Gastrocnemius medialis (tissue), 4 donors: ENCODE results near the gene CIDEB. TPM values are rescaled to one million over a fixed set of nuclear protein-coding genes. Genes with fewer than 3 reads are reported as not detected.

Source experiments
- ATAC-seq, 2 donors: fragments of 150-250 bp; one replicate each; pipeline ENCODE4 v1.9.1; 2016
- DNase-seq, 2 donors: peaks; one replicate each; pipeline ENCODE4 v3.0.0-alpha.2; 2019
- H3K27ac ChIP-seq, 4 donors: fragments of 200-600 bp; sonication (generic); 1 replicate in 1 of 4; 2 replicates in 3 of 4; pipeline ENCODE4 v1.5.1; 2016 to 2018; ENCODE audit warnings: mild to moderate bottlenecking in 2 of 4, moderate library complexity in 1 of 4
- H3K27me3 ChIP-seq, 3 donors: fragments of 200-600 bp; sonication (generic) in 2 of 3; 1 replicate in 1 of 3; 2 replicates in 2 of 3; pipeline versions ENCODE4 v1.5.1 to v1.6.0; 2016 to 2019; ENCODE audit warnings: mild to moderate bottlenecking in 1 of 3, moderate library complexity in 1 of 3
- H3K36me3 ChIP-seq, 2 donors: fragments of 200-600 bp; sonication (generic) in 1 of 2; one replicate each; pipeline ENCODE4 v1.5.1; 2017 to 2018
- H3K4me1 ChIP-seq, 2 donors: fragments of 200-600 bp; sonication (generic) in 1 of 2; one replicate each; pipeline ENCODE4 v1.5.1; 2016 to 2017; ENCODE audit warnings: mild to moderate bottlenecking in 2 of 2
- H3K4me3 ChIP-seq, 4 donors: fragments of 200-600 bp; sonication (generic) in 3 of 4; 1 replicate in 1 of 4; 2 replicates in 3 of 4; pipeline ENCODE4 v1.5.1; 2016 to 2019; ENCODE audit warnings: mild to moderate bottlenecking in 2 of 4
- H3K9me3 ChIP-seq, 3 donors: fragments of 200-600 bp; sonication (generic) in 2 of 3; 1 replicate in 1 of 3; 2 replicates in 2 of 3; pipeline ENCODE4 v1.5.1; 2016 to 2019
- CTCF ChIP-seq, 5 experiments: fragments of 450-650 bp in 3 of 5; fragments of 200-600 bp in 2 of 5; sonication (generic) in 2 of 5; IDR thresholded peaks in 4 of 5; conservative IDR thresholded peaks in 1 of 5; 1 replicate in 4 of 5; 2 replicates in 1 of 5; pipeline ENCODE4 v1.5.1; 2016 to 2019; ENCODE audit warnings: antibody characterized with exemption in 5 of 5, mild to moderate bottlenecking in 3 of 5, moderate library complexity in 3 of 5
- POLR2A ChIP-seq, 2 donors: fragments of 450-650 bp; IDR thresholded peaks; one replicate each; pipeline ENCODE4 v1.6.1; 2017; ENCODE audit warnings: antibody characterized with exemption in 2 of 2, mild to moderate bottlenecking in 2 of 2, moderate library complexity in 2 of 2
- in situ Hi-C, 4 donors: fragments of 200-750 bp; cut with MboI; loops; one replicate each; pipeline versions ENCODE4 v1.15.0 to v1.8.0; 2017; ENCODE audit warnings: low sequenced_read_pairs in 4 of 4
- intact Hi-C: fragments of 100-400 bp; cut with DNase I; formaldehyde crosslinking; loops from one replicate; pipeline ENCODE4 v1.15.1; 2023; ENCODE audit warnings: low total_unique reads
- total RNA-seq, 4 donors: library from RNA; depleted of rRNA; stranded (reverse); fragments of >200 nt; gene quantifications; one replicate each; pipeline versions ENCODE4 v1.1.0 to v1.2.3, GENCODE V29; 2016

CIDEB gene
- total RNA-seq, 4 donors from 2014 or later, result 0.39 to 1.5 (median 0.88) TPM

GRCh38 chr14:24351517-24351916 lies 43.7 kb upstream of the CIDEB start:
- Histone ChIP-seq H3K27me3 (peaks cover 0 to 14% (median 9%) of the 10 kb centered on the region in 3 donors), H3K36me3 (no peaks in the 10 kb centered on the region), H3K4me1 (no peaks in the 10 kb centered on the region), H3K9me3 (no peaks in the 10 kb centered on the region), H3K4me3 (no peak overlapping the region), H3K27ac (no peak overlapping the region)
- in situ Hi-C loops, result no loop called here
- no peak for TF ChIP-seq POLR2A (IDR thresholded peaks at IDR 0.05)
- TF ChIP-seq CTCF (IDR thresholded peaks at IDR 0.05 in 4 of 5, conservative IDR thresholded peaks at IDR 0.05 in 1 of 5), result no peak
- ATAC-seq (no peak), DNase-seq (no peak)
- intact Hi-C loops, result no loop called here

- H3K9me3 ChIP-seq, result no peaks in the 10 kb centered on the region
- no peak overlapping the region for H3K4me3 ChIP-seq
- intact Hi-C loops (no loop called here), in situ Hi-C loops (no loop called here)
- H3K4me1 ChIP-seq, result no peaks in the 10 kb centered on the region
- ATAC-seq (no peak), DNase-seq (no peak)
- H3K27ac ChIP-seq, result no peak overlapping the region
- H3K27me3 ChIP-seq, result peaks cover 0 to 14% (median 9%) of the 10 kb centered on the region in 3 donors
- TF ChIP-seq POLR2A (IDR thresholded peaks at IDR 0.05), result no peak
- no peak for TF ChIP-seq CTCF (IDR thresholded peaks at IDR 0.05 in 4 of 5, conservative IDR thresholded peaks at IDR 0.05 in 1 of 5)
- H3K36me3 ChIP-seq, result no peaks in the 10 kb centered on the region
Measured at GRCh38 chr14:24349742-24350141, 42.0 kb upstream of the CIDEB start.

GRCh38 chr14:24348186-24348585 lies 40.4 kb upstream of the CIDEB start:
- H3K9me3 ChIP-seq, result no peaks in the 10 kb centered on the region
- H3K4me3 ChIP-seq, result no peak overlapping the region
- no peaks in the 10 kb centered on the region for H3K36me3 ChIP-seq
- DNase-seq (no peak), ATAC-seq (no peak)
- in situ Hi-C loops, result no loop called here
- intact Hi-C loops, result no loop called here
- peaks cover 0 to 10% (median 6%) of the 10 kb centered on the region in 3 donors for H3K27me3 ChIP-seq
- H3K27ac ChIP-seq, result no peak overlapping the region
- H3K4me1 ChIP-seq, result no peaks in the 10 kb centered on the region
- TF ChIP-seq CTCF (IDR thresholded peaks at IDR 0.05 in 4 of 5, conservative IDR thresholded peaks at IDR 0.05 in 1 of 5) (no peak), POLR2A (IDR thresholded peaks at IDR 0.05) (no peak)

GRCh38 chr14:24347134-24347533 lies 39.4 kb upstream of the CIDEB start:
- in situ Hi-C loops (no loop called here), intact Hi-C loops (no loop called here)
- Histone ChIP-seq H3K4me3 (no peak overlapping the region), H3K27ac (peak overlapping the region in 2 of 4 donors; percentile 17 to 21), H3K36me3 (no peaks in the 10 kb centered on the region), H3K27me3 (peaks cover 0 to 10% (median 4%) of the 10 kb centered on the region in 3 donors), H3K9me3 (no peaks in the 10 kb centered on the region), H3K4me1 (no peaks in the 10 kb centered on the region)
- TF ChIP-seq CTCF (IDR thresholded peaks at IDR 0.05 in 4 of 5, conservative IDR thresholded peaks at IDR 0.05 in 1 of 5) (no peak), POLR2A (IDR thresholded peaks at IDR 0.05) (no peak)
- ATAC-seq, result no peak
- no peak for DNase-seq
